Activated CD8-positive, alpha-beta T cell treated with anti-CD3 and anti-CD28 coated beads for 36 hours (primary cell): Measurements from ENCODE around the gene PLEK2. TPM values are rescaled to one million over a fixed set of nuclear protein-coding genes. Genes with fewer than 3 reads are reported as not detected.

Experiments
- ATAC-seq: fragments of 200-7000 bp; cut with Tn5 transposase; one replicate; pipeline ENCODE4 v1.10.0; 2021; ENCODE audit warnings: mild to moderate bottlenecking, moderate library complexity
- CTCF ChIA-PET: fragments of 350-600 bp; sonication (Branson Sonifier 250); formaldehyde crosslinking; loops from one replicate; lab custom pipeline; 2021; ENCODE audit warnings: antibody characterized with exemption; lab: Charles Lee
- POLR2A ChIA-PET: fragments of 350-600 bp; sonication (Branson Sonifier 250); formaldehyde crosslinking; loops from one replicate; lab custom pipeline; 2021; ENCODE audit warnings: antibody characterized with exemption; lab: Charles Lee
- DNase-seq: peaks from one replicate; pipeline ENCODE4 v3.0.0-alpha.2; 2020
- H3K27ac Mint-ChIP-seq: one replicate; pipeline ENCODE4 v1.8.0; 2021; ENCODE audit warnings: mild to moderate bottlenecking, mixed read lengths
- H3K27me3 Mint-ChIP-seq: one replicate; pipeline ENCODE4 v1.8.0; 2021; ENCODE audit warnings: mixed read lengths
- H3K36me3 Mint-ChIP-seq: one replicate; pipeline ENCODE4 v1.8.0; 2021; ENCODE audit warnings: low read depth, mixed read lengths
- H3K4me1 Mint-ChIP-seq: one replicate; pipeline ENCODE4 v1.8.0; 2021; ENCODE audit warnings: low read depth, mixed read lengths
- H3K4me3 Mint-ChIP-seq: one replicate; pipeline ENCODE4 v1.8.0; 2021; ENCODE audit warnings: mild to moderate bottlenecking, moderate library complexity, mixed read lengths
- H3K9me3 Mint-ChIP-seq: one replicate; pipeline ENCODE4 v1.8.0; 2021; ENCODE audit warnings: mixed read lengths
- CTCF ChIP-seq: fragments of 200-600 bp; IDR thresholded peaks from one replicate; pipeline ENCODE4 v1.8.0; 2022; ENCODE audit warnings: antibody characterized with exemption, mild to moderate bottlenecking
- intact Hi-C: fragments of 100-400 bp; cut with micrococcal nuclease; formaldehyde crosslinking; loops from one replicate; pipeline ENCODE4 v1.10.0; 2022
- total RNA-seq, 2 experiments: library from RNA; stranded (reverse); gene quantifications; one replicate each; pipeline ENCODE4 v1.2.3, GENCODE V29; 2021

Gene PLEK2
- total RNA-seq, 2 experiments from 2014 or later, result 1.0 TPM; not detected in 1

- no peak overlapping the region for H3K27ac Mint-ChIP-seq
- no peaks in the 10 kb centered on the region for H3K27me3 Mint-ChIP-seq
- CTCF ChIA-PET, result no interaction called here
- no peak for ATAC-seq
- H3K4me1 Mint-ChIP-seq, result no peaks in the 10 kb centered on the region
- intact Hi-C loops, result no loop called here
- no peak for TF ChIP-seq CTCF
- POLR2A ChIA-PET, result no interaction called here
- no peak for DNase-seq
- H3K4me3 Mint-ChIP-seq, result no peak overlapping the region
- H3K36me3 Mint-ChIP-seq, result no peaks in the 10 kb centered on the region
- no peaks in the 10 kb centered on the region for H3K9me3 Mint-ChIP-seq
Observed at GRCh38 chr14:67396381-67396970, 15.5 kb downstream of the PLEK2 start.

- CTCF ChIA-PET, result no interaction called here
- Mint-ChIP-seq H3K9me3 (no peaks in the 10 kb centered on the region), H3K4me1 (no peaks in the 10 kb centered on the region), H3K4me3 (no peak overlapping the region), H3K27ac (no peak overlapping the region), H3K36me3 (no peaks in the 10 kb centered on the region), H3K27me3 (no peaks in the 10 kb centered on the region)
- POLR2A ChIA-PET, result no interaction called here
- intact Hi-C loops, result no loop called here
- DNase-seq, result no peak
- no peak for ATAC-seq
- no peak for TF ChIP-seq CTCF
Observed at GRCh38 chr14:67395876-67396189, 16.1 kb downstream of the PLEK2 start.

GRCh38 chr14:67395086-67395875 lies 16.7 kb downstream of the PLEK2 start:
- no peak for TF ChIP-seq CTCF
- ChIA-PET CTCF (no interaction called here), POLR2A (interaction anchor here (0.6 kb wide), 1 partner anchor 9 kb away, joined by 3 read pairs; no protein-coding TSS in a partner anchor)
- H3K4me3 Mint-ChIP-seq, result no peak overlapping the region
- intact Hi-C loops, result no loop called here
- no peaks in the 10 kb centered on the region for H3K4me1 Mint-ChIP-seq
- DNase-seq (no peak), ATAC-seq (no peak)
- no peak overlapping the region for H3K27ac Mint-ChIP-seq
- no peaks in the 10 kb centered on the region for H3K36me3 Mint-ChIP-seq
- no peaks in the 10 kb centered on the region for H3K9me3 Mint-ChIP-seq
- no peaks in the 10 kb centered on the region for H3K27me3 Mint-ChIP-seq

- H3K4me1 Mint-ChIP-seq, result no peaks in the 10 kb centered on the region
- intact Hi-C loops, result no loop called here
- ChIA-PET CTCF (interaction anchor here (0.7 kb wide), 1 partner anchor 206 kb away, joined by 3 read pairs; the partner anchor contains the start of gene PIGH), POLR2A (no interaction called here)
- H3K27me3 Mint-ChIP-seq, result no peaks in the 10 kb centered on the region
- no peaks in the 10 kb centered on the region for H3K9me3 Mint-ChIP-seq
- H3K27ac Mint-ChIP-seq, result no peak overlapping the region
- H3K4me3 Mint-ChIP-seq, result no peak overlapping the region
- DNase-seq (no peak), ATAC-seq (no peak)
- no peaks in the 10 kb centered on the region for H3K36me3 Mint-ChIP-seq
- no peak for TF ChIP-seq CTCF
Observed at GRCh38 chr14:67393689-67394088, 18.3 kb downstream of the PLEK2 start.

- CTCF ChIA-PET, result no interaction called here
- Mint-ChIP-seq H3K9me3 (no peaks in the 10 kb centered on the region), H3K4me3 (no peak overlapping the region), H3K27ac (no peak overlapping the region), H3K36me3 (no peaks in the 10 kb centered on the region), H3K27me3 (no peaks in the 10 kb centered on the region), H3K4me1 (no peaks in the 10 kb centered on the region)
- no peak for TF ChIP-seq CTCF
- ATAC-seq (no peak), DNase-seq (no peak)
- intact Hi-C loops, result no loop called here
- POLR2A ChIA-PET, result no interaction called here
Observed at GRCh38 chr14:67392800-67393199, 19.2 kb downstream of the PLEK2 start.
